H1 (cell line): ENCODE results near the gene CDH18. TPM values are rescaled to one million over a fixed set of nuclear protein-coding genes. Genes with fewer than 3 reads are reported as not detected.

Experiments used
- EP300 ChIP-seq, 2 experiments: IDR thresholded peaks; 1 replicate in 1 of 2; 2 replicates in 1 of 2; pipeline ENCODE4 v1.6.1; 2011 to 2012; ENCODE audit warnings: low read depth in 2 of 2, low read length in 2 of 2, mild to moderate bottlenecking in 2 of 2, borderline replicate concordance in 1 of 2, inconsistent platforms in 1 of 2, moderate library complexity in 1 of 2
- MAX ChIP-seq: IDR thresholded peaks from 2 replicates; pipeline ENCODE4 v1.6.1; 2012; ENCODE audit warnings: inconsistent platforms
- PHF8 ChIP-seq: fragments of 200-600 bp; sonication (generic); conservative IDR thresholded peaks from 2 replicates; pipeline ENCODE4 v1.7.1; 2012; ENCODE audit warnings: low read depth, mild to moderate bottlenecking, inconsistent platforms, low read length, moderate library complexity
- POLR2AphosphoS5 ChIP-seq: IDR thresholded peaks from 2 replicates; pipeline ENCODE4 v1.6.1; 2011; ENCODE audit warnings: low read depth, low read length
- SRF ChIP-seq: IDR thresholded peaks from 2 replicates; pipeline ENCODE4 v1.6.1; 2011; ENCODE audit warnings: mild to moderate bottlenecking, low read depth, low read length, moderate library complexity
- polyA plus RNA-seq, 7 experiments: library from polyadenylated mRNA; depleted of rRNA in 3 of 7; stranded (reverse) in 5 of 7; unstranded in 2 of 7; fragments of >200 nt in 5 of 7; fragments of 200-250 nt in 2 of 7; gene quantifications; 1 replicate in 5 of 7; 2 replicates in 1 of 7; 4 replicates in 1 of 7; pipeline versions ENCODE4 v1.2.1 to v1.2.3, GENCODE V29; 2011 to 2013; ENCODE audit warnings: missing spikeins in 2 of 7, mixed read lengths in 2 of 7
- total RNA-seq: library from RNA; stranded (reverse); fragmentation: NEBNext Ultra II Directional; extraction: Animal tissue kit (Norgen Biotek cat#: 25700); gene quantifications from 2 replicates; pipeline ENCODE4 v1.2.1, GENCODE V29; 2021

CDH18 gene
- total and polyA plus RNA-seq, 2 of the 8 experiments (the other 6 are each of a cell fraction or from before 2014, with no cell fraction given) = 0.30 to 0.32 TPM

GRCh38 chr5:19497229-19497815 is 490.7 kb downstream of the CDH18 start (continued):
- TF ChIP-seq MAX (no peak), PHF8 (no peak), EP300 (IDR thresholded peaks at IDR 0.05; ENCODE audit: borderline replicate concordance in 1 of 2, low read depth in 2 of 2, low read length in 2 of 2) (no peak), POLR2AphosphoS5 (no peak), SRF (no peak)
